HEK293 (cell line): Measurements from ENCODE around the gene MBNL2.

ENCODE experiments used
- CTCF ChIA-PET: fragments of 350-600 bp; formaldehyde crosslinking; extraction: SDS; loops from one replicate; lab custom pipeline; 2021; ENCODE audit warnings: antibody characterized with exemption; lab: Yijun Ruan, JAX
- POLR2A ChIA-PET: fragments of 300-600 bp; formaldehyde crosslinking; extraction: SDS; loops from one replicate; lab custom pipeline; 2020; ENCODE audit warnings: antibody characterized with exemption, inconsistent platforms; lab: Yijun Ruan, JAX
- H3K27ac ChIP-seq: fragments of 200-500 bp; sonication (Bioruptor generic); 2 replicates; pipeline ENCODE4 v1.5.1; 2014; ENCODE audit warnings: low read depth, low read length, control low read depth, inconsistent platforms; ENCODE audit errors: extremely low read depth
- H3K36me3 ChIP-seq, 2 experiments: fragments of 200-500 bp in 1 of 2; sonication (Bioruptor generic) in 1 of 2; 1 replicate in 1 of 2; 2 replicates in 1 of 2; pipeline ENCODE4 v1.5.1; 2014 to 2017; ENCODE audit warnings: inconsistent platforms in 2 of 2, low read length in 2 of 2; ENCODE audit not compliant: control insufficient read depth in 2 of 2, insufficient read depth in 1 of 2
- H3K4me1 ChIP-seq: fragments of 200-500 bp; sonication (Bioruptor generic); 2 replicates; pipeline ENCODE4 v1.5.1; 2014; ENCODE audit warnings: mild to moderate bottlenecking, low read length, inconsistent platforms; ENCODE audit not compliant: control insufficient read depth, insufficient read depth
- H3K4me3 ChIP-seq: 2 replicates; pipeline ENCODE4 v1.5.1; 2011; ENCODE audit warnings: low read depth, mild to moderate bottlenecking, control low read depth, low read length, moderate library complexity
- H3K9me3 ChIP-seq: fragments of 200-500 bp; sonication (Bioruptor generic); 2 replicates; pipeline ENCODE4 v1.5.1; 2014; ENCODE audit warnings: low read depth, low read length, inconsistent platforms; ENCODE audit not compliant: control insufficient read depth, insufficient read depth
- ATF2 ChIP-seq: fragments of 450-650 bp; formaldehyde crosslinking; IDR thresholded peaks from 2 replicates; pipeline ENCODE4 v1.5.1; 2016; ENCODE audit warnings: missing biosample characterization, missing genetic modification characterization, low read depth
- BCL6B ChIP-seq: fragments of 450-650 bp; formaldehyde crosslinking; IDR thresholded peaks from 2 replicates; pipeline ENCODE4 v1.5.1; 2017; ENCODE audit warnings: missing biosample characterization, missing genetic modification characterization
- GLI4 ChIP-seq: fragments of 450-650 bp; formaldehyde crosslinking; IDR thresholded peaks from 2 replicates; pipeline ENCODE4 v1.5.1; 2016; ENCODE audit warnings: missing biosample characterization, missing genetic modification characterization
- HOXC10 ChIP-seq: sonication (generic); formaldehyde crosslinking; IDR thresholded peaks from 2 replicates; pipeline ENCODE4 v1.8.1; 2023; ENCODE audit warnings: mild to moderate bottlenecking, missing genetic modification reagents
- KLF8 ChIP-seq: fragments of 450-650 bp; formaldehyde crosslinking; IDR thresholded peaks from 2 replicates; pipeline ENCODE4 v1.5.1; 2016; ENCODE audit warnings: missing biosample characterization, missing genetic modification characterization
- SETDB1 ChIP-seq: IDR thresholded peaks from one replicate; pipeline ENCODE4 v1.6.1; 2017; ENCODE audit warnings: mild to moderate bottlenecking, low read length, moderate library complexity, mixed read lengths; ENCODE audit not compliant: insufficient read length
- SP7 ChIP-seq: fragments of 450-650 bp; formaldehyde crosslinking; IDR thresholded peaks from 2 replicates; pipeline ENCODE4 v1.5.1; 2016; ENCODE audit warnings: missing biosample characterization, missing genetic modification characterization
- TRIM28 ChIP-seq: IDR thresholded peaks from 2 replicates; pipeline ENCODE4 v1.6.1; 2011; ENCODE audit warnings: low read length, control low read depth, borderline replicate concordance
- ZNF121 ChIP-seq: fragments of 450-650 bp; formaldehyde crosslinking; IDR thresholded peaks from 2 replicates; pipeline ENCODE4 v1.5.1; 2016; ENCODE audit warnings: missing biosample characterization, missing genetic modification characterization
- ZNF2 ChIP-seq: fragments of 450-650 bp; formaldehyde crosslinking; IDR thresholded peaks from 2 replicates; pipeline ENCODE4 v1.5.1; 2016; ENCODE audit warnings: missing biosample characterization, missing genetic modification characterization
- ZNF274 ChIP-seq, 2 experiments: fragments of 200-500 bp in 1 of 2; fragments of 450-650 bp in 1 of 2; sonication (Bioruptor generic) in 1 of 2; formaldehyde crosslinking in 1 of 2; IDR thresholded peaks; 2 replicates each; pipeline versions ENCODE4 v1.5.1 to v1.6.1; 2014 to 2016; ENCODE audit warnings: borderline replicate concordance in 1 of 2, inconsistent platforms in 1 of 2, low read length in 1 of 2, missing biosample characterization in 1 of 2, missing genetic modification characterization in 1 of 2
- ZNF354C ChIP-seq: fragments of 450-650 bp; formaldehyde crosslinking; IDR thresholded peaks from 2 replicates; pipeline ENCODE4 v1.5.1; 2016; ENCODE audit warnings: missing biosample characterization, missing genetic modification characterization, low read depth, borderline replicate concordance
- ZNF513 ChIP-seq: fragments of 450-650 bp; IDR thresholded peaks from 2 replicates; pipeline ENCODE4 v1.5.1; 2018; ENCODE audit warnings: missing biosample characterization, missing genetic modification characterization
- ZNF629 ChIP-seq: fragments of 450-650 bp; formaldehyde crosslinking; IDR thresholded peaks from 2 replicates; pipeline ENCODE4 v1.5.1; 2017; ENCODE audit warnings: missing biosample characterization, missing genetic modification characterization
- ZNF639 ChIP-seq: fragments of 450-650 bp; formaldehyde crosslinking; IDR thresholded peaks from 2 replicates; pipeline ENCODE4 v1.5.1; 2016; ENCODE audit warnings: missing biosample characterization, missing genetic modification characterization
- ZNF660 ChIP-seq: fragments of 450-650 bp; IDR thresholded peaks from 2 replicates; pipeline ENCODE4 v1.5.1; 2018; ENCODE audit warnings: missing biosample characterization, mild to moderate bottlenecking, missing genetic modification characterization
- ZNF76 ChIP-seq: fragments of 450-650 bp; formaldehyde crosslinking; IDR thresholded peaks from 2 replicates; pipeline ENCODE4; 2016; ENCODE audit warnings: low read depth, missing biosample characterization, missing genetic modification characterization, borderline replicate concordance
- ZNF837 ChIP-seq: fragments of 450-650 bp; formaldehyde crosslinking; IDR thresholded peaks from 2 replicates; pipeline ENCODE4 v1.5.1; 2016; ENCODE audit warnings: missing biosample characterization, missing genetic modification characterization
- ZSCAN4 ChIP-seq: fragments of 450-650 bp; formaldehyde crosslinking; IDR thresholded peaks from 2 replicates; pipeline ENCODE4 v1.5.1; 2017; ENCODE audit warnings: missing biosample characterization, missing genetic modification characterization

Gene MBNL2

GRCh38 chr13:97337985-97338499 lies 115.9 kb downstream of the MBNL2 start:
- CTCF ChIA-PET: no interaction called here
- H3K4me3 ChIP-seq: no peak overlapping the region
- no peak overlapping the region for H3K27ac ChIP-seq
- POLR2A ChIA-PET: no interaction called here
- H3K36me3 ChIP-seq: peaks cover 0 to 1% of the 10 kb centered on the region in 2 experiments; a peak in 1 of 3 replicates
- H3K4me1 ChIP-seq: 0 out of 2 replicates have a peak, but pooled peaks cover 2% of the 10 kb centered on the region
- TF ChIP-seq BCL6B (tag by site-specific recombination) (no peak), ZSCAN4 (tag by site-specific recombination) (no peak), ZNF629 (tag by site-specific recombination) (no peak), ZNF274 (IDR thresholded peaks at IDR 0.05; ENCODE audit: low read length) (no peak), ZNF274 (tag by site-specific recombination; IDR thresholded peaks at IDR 0.05; ENCODE audit: borderline replicate concordance) (no peak)
- TF ChIP-seq, all 188 proteins: peak for 0
- no peaks in the 10 kb centered on the region for H3K9me3 ChIP-seq

GRCh38 chr13:97338571-97338970 lies 116.4 kb downstream of the MBNL2 start:
- H3K9me3 ChIP-seq: no peaks in the 10 kb centered on the region
- no peak overlapping the region for H3K4me3 ChIP-seq
- CTCF ChIA-PET: no interaction called here
- peaks cover 0 to 6% of the 10 kb centered on the region in 2 experiments; a peak in 1 of 3 replicates for H3K36me3 ChIP-seq
- H3K27ac ChIP-seq: no peak overlapping the region
- POLR2A ChIA-PET: no interaction called here
- TF ChIP-seq ZNF660 (tag by site-specific recombination) (no peak), ZNF639 (tag by site-specific recombination) (no peak), SP7 (no peak), ATF2 (tag by site-specific recombination) (no peak), ZNF121 (tag by site-specific recombination) (no peak), SETDB1 (no peak)
- TF ChIP-seq, all 188 proteins: peak for 0
- H3K4me1 ChIP-seq: 0 out of 2 replicates have a peak, but pooled peaks cover 2% of the 10 kb centered on the region

- TF ChIP-seq KLF8 (tag by site-specific recombination) (no peak), ZNF837 (tag by site-specific recombination) (no peak), GLI4 (no peak), TRIM28 (no peak), ZNF76 (tag by site-specific recombination) (no peak), ZNF2 (tag by site-specific recombination) (no peak), ZNF354C (no peak), ZNF513 (no peak), HOXC10 (CRISPR knock-in tag) (no peak)
- Histone ChIP-seq H3K4me3 (no peak overlapping the region), H3K9me3 (no peaks in the 10 kb centered on the region), H3K36me3 (peaks cover 0 to 6% of the 10 kb centered on the region in 2 experiments; a peak in 1 of 3 replicates), H3K27ac (no peak overlapping the region), H3K4me1 (0 out of 2 replicates have a peak, but pooled peaks cover 2% of the 10 kb centered on the region)
- CTCF ChIA-PET: no interaction called here
- POLR2A ChIA-PET: no interaction called here
Observed at GRCh38 chr13:97339019-97339987, 117.2 kb downstream of the MBNL2 start.
